WERI-Rb-1 (cell line): ENCODE results near the gene DST.

Source experiments
- DNase-seq: peaks from one replicate; pipeline ENCODE4 v3.0.0-alpha.2; 2020
- H3K27ac ChIP-seq: fragments of 250-450 bp; sonication (Bioruptor Pico); 2 replicates; pipeline ENCODE4 v1.5.1; 2020; ENCODE audit warnings: mild to moderate bottlenecking, moderate library complexity
- H3K27me3 ChIP-seq: fragments of 250-450 bp; sonication (Bioruptor Pico); 2 replicates; pipeline ENCODE4 v1.5.1; 2021; ENCODE audit warnings: mild to moderate bottlenecking, low read depth, moderate library complexity; ENCODE audit not compliant: insufficient read depth, severe bottlenecking
- H3K36me3 ChIP-seq: fragments of 250-450 bp; sonication (Bioruptor Pico); 2 replicates; pipeline ENCODE4 v1.5.1; 2020; ENCODE audit warnings: mild to moderate bottlenecking, moderate library complexity
- H3K4me3 ChIP-seq: 2 replicates; pipeline ENCODE4 v1.5.1; 2011; ENCODE audit warnings: low read depth, mild to moderate bottlenecking, control low read depth, low read length
- H3K9me3 ChIP-seq: fragments of 250-450 bp; sonication (Bioruptor Pico); 2 replicates; pipeline ENCODE4 v1.5.1; 2021; ENCODE audit warnings: mild to moderate bottlenecking, moderate library complexity; ENCODE audit not compliant: severe bottlenecking
- CTCF ChIP-seq: IDR thresholded peaks from 2 replicates; pipeline ENCODE4 v1.5.1; 2011; ENCODE audit warnings: low read depth, mild to moderate bottlenecking, control low read depth, inconsistent platforms, low read length

The DST gene

GRCh38 chr6:56535626-56536025 lies 107.1 kb downstream of the DST start:
- no peak for DNase-seq
- Histone ChIP-seq H3K27ac (no peak overlapping the region), H3K4me3 (no peak overlapping the region), H3K36me3 (peaks cover 53% of the 10 kb centered on the region), H3K27me3 (no peaks in the 10 kb centered on the region), H3K9me3 (no peaks in the 10 kb centered on the region)
- TF ChIP-seq CTCF: no peak

DNA sequence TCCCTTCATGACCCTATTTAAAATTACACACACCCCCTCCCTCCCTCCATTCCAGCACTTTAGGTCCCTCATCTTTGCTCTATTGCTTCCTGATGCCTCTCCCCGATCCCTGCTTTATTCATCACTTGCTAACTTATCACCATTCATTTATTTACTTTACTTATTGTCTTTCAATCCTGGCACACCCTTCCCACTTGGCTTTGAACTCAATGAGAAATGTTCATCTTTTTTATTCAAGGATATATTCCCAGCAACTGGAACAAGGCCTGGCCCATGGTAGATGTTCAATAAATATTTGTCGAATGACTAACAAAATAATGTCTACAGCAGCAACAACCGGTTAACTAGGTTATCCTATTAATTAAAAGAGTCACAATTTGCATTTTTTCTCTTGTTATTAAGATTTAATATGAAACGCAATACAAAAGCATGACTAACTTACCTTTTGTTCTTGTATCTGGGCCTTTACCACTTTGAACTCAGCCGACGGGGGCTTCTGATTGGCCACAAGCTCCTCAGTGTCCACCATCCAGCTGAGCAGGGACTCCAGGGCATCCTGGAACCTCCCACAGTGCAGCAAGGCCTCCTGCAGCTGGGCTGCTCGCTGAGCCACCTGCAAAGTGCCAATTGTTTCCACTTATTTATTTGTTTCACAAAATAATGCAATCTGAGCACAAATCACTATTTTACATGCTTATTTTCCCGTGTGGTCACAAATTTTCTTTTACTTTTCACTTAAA lies 107.8 kb downstream of the DST start:
- DNase-seq: no peak
- H3K36me3 ChIP-seq: peaks cover 58% of the 10 kb centered on the region
- no peak for TF ChIP-seq CTCF
- no peak overlapping the region for H3K4me3 ChIP-seq
- H3K9me3 ChIP-seq: no peaks in the 10 kb centered on the region
- H3K27ac ChIP-seq: no peak overlapping the region
- no peaks in the 10 kb centered on the region for H3K27me3 ChIP-seq

DNA sequence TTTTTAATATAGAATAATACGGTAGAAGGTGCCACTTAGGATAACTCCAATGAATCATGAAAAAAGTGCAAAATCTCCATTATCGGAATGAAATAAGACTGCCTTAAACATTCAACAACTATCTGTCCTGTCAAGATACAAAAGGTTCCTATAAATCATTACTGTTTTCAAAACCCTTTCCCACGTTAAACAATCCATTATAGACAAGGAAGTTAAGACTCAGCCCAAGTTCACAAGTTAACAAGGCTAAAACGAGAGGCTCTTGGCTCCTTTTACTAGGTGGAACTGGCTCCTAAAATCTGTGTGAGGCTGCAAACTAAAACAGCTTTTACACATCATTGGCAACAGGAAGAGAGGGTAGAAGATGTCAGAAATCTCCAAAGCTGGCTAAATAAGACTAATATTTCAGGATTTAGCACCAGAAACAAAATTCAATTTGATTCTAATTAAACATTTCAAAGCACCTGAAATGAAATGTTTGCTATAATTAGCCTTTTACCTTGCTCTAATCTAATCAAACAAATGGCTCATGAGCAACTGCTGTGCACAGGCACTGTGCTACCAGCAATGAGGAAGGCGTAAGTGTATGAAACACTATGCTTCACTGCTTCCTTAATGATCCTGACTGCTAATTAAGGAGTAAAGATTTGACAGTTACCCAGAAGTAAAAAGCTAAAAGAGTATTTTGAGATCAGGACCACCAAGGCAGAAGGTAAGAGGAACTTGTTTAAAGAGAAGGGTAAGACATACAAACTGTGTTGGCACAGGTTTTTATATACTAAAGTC lies 109.7 kb downstream of the DST start:
- Histone ChIP-seq H3K27ac (no peak overlapping the region), H3K9me3 (no peaks in the 10 kb centered on the region), H3K36me3 (peaks cover 76% of the 10 kb centered on the region), H3K4me3 (no peak overlapping the region), H3K27me3 (no peaks in the 10 kb centered on the region)
- no peak for DNase-seq
- no peak for TF ChIP-seq CTCF

DNA sequence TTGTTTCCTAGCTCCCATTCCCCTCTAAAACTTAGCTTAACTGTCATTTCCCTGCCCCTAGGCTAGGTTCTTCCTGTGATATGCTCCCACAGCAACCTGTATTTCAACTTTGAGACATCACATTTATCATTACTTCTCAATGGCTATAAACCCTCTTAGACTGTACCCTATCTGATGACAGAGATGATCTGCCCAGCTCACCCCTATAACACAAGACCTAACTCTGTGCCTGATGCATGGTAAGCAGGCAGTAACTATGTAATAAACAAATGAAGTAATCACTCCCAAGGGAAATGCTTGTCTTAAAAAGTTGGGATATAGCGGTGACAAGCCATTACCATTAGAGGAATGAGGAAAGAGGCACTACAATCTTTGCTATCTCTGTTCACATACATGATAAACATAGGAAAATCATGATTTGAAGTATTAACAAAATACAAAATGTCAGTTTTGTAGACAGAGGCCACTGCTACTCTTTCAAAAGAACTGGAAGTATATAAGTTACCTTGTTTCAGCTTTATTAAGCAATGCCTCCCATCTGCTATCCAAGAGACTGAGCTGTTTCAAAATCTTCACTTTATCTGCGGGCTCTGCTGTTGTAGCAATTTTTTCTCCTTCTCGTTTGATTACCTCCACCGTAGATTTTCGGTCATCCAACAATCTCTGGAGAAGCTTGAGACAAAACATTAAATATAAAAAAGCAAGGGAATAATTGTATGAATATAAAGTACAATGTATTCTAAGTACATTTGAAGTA lies 110.7 kb downstream of the DST start:
- no peak overlapping the region for H3K27ac ChIP-seq
- H3K9me3 ChIP-seq: no peaks in the 10 kb centered on the region
- H3K36me3 ChIP-seq: peaks cover 86% of the 10 kb centered on the region
- H3K4me3 ChIP-seq: no peak overlapping the region
- no peak for DNase-seq
- H3K27me3 ChIP-seq: no peaks in the 10 kb centered on the region
- TF ChIP-seq CTCF: no peak

DNA sequence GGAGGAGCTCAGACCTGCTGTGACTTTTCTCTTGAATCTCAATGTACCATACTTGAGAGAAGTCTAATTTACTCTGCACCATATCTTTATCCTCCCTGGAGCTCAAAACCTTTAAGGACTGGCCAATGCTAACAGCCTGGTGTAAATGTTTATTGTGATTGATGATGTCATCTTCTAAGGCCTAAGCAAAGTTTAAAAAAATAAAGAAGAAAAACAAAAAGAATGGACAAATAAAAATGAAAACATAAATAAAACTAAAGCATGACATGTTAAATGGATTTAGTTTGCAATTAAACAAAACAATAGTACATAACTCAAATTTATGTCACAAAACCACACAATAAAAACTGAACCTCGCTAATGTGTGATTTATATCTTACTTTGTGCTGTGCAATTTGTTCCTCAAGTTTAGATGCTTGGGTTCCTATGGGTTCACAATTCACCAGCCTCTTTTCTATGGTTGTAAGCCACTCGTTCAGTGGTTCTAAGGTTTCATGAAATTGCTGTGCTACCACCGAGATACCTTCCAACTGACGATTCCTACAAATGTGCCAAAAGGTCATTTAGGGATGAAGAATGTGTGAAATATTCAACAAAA lies 113.0 kb downstream of the DST start:
- no peaks in the 10 kb centered on the region for H3K27me3 ChIP-seq
- no peaks in the 10 kb centered on the region for H3K9me3 ChIP-seq
- no peak overlapping the region for H3K27ac ChIP-seq
- no peak for TF ChIP-seq CTCF
- H3K4me3 ChIP-seq: no peak overlapping the region
- DNase-seq: no peak
- H3K36me3 ChIP-seq: peaks cover 82% of the 10 kb centered on the region
